Measurements from ENCODE around the gene COX6A1. TPM values are rescaled to one million over a fixed set of nuclear protein-coding genes. Genes with fewer than 3 reads are reported as not detected.
"Not testable (repeated sequence)": the region's sequence is repeated elsewhere in the genome, so short reads cannot be mapped to it uniquely, and the experiment has no call there.

The COX6A1 gene
- total RNA-seq, 2 experiments from 2014 or later, result 323 to 355 TPM

- ChIA-PET CTCF (interaction anchor here (0.6 to 1.2 kb wide), 5 partner anchors 15 to 273 kb away, joined by 3 to 5 read pairs (median 3); partner anchors contain the start of gene RPLP0), POLR2A (no interaction called here)
- peaks cover 16% of the 10 kb centered on the region for H3K4me1 Mint-ChIP-seq
- no peaks in the 10 kb centered on the region for H3K9me3 Mint-ChIP-seq
- no peak overlapping the region for H3K4me3 Mint-ChIP-seq
- H3K36me3 Mint-ChIP-seq (ENCODE audit: low read depth), result no peaks in the 10 kb centered on the region
- DNase-seq, result no peak
- H3K27ac Mint-ChIP-seq, result peak overlapping the region; percentile 5
- peaks cover 3% of the 10 kb centered on the region for H3K27me3 Mint-ChIP-seq
These were observed 36.1 kb downstream of the COX6A1 start for GRCh38 chr12:120473807-120474615.

GRCh38 chr12:120474616-120474960, 36.7 kb downstream of the COX6A1 start:
- Mint-ChIP-seq H3K4me3 (no peak overlapping the region), H3K9me3 (no peaks in the 10 kb centered on the region), H3K36me3 (ENCODE audit: low read depth) (no peaks in the 10 kb centered on the region), H3K4me1 (peaks cover 17% of the 10 kb centered on the region), H3K27me3 (peaks cover 3% of the 10 kb centered on the region), H3K27ac (no peak overlapping the region)
- ChIA-PET CTCF (interaction anchor here (0.6 to 1.4 kb wide), 6 partner anchors 8 to 273 kb away, joined by 3 to 5 read pairs (median 3); partner anchors contain the start of genes COQ5 and RPLP0), POLR2A (interaction anchor here (0.6 kb wide), 1 partner anchor 70 kb away, joined by 8 read pairs; no protein-coding TSS in a partner anchor)
- no peak for DNase-seq

DNA sequence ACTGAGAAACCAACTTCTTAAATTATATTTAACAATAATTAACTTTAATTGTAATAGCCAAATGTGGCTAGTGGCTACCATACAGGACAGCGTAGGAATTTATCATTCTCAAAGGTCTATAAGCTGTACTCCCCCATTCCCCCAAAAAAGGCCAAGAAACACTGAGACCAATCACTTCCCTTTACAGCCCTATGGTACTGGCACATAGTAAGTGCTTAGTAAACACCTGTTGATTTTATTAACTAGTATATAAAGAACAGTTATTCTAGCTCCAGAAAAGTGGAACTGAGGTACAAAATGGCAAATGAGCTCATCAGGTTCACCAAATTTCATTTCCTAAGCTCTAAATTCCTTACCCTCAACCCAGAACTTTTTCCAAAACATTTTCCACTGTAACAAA, 37.7 kb downstream of the COX6A1 start:
- H3K27ac Mint-ChIP-seq, result no peak overlapping the region
- ChIA-PET CTCF (interaction anchor here (0.9 to 1.4 kb wide), 2 partner anchors 9 to 53 kb away, joined by 3 to 5 read pairs; partner anchors contain the start of gene COQ5), POLR2A (no interaction called here)
- peaks cover 3% of the 10 kb centered on the region for H3K27me3 Mint-ChIP-seq
- H3K4me1 Mint-ChIP-seq, result peaks cover 15% of the 10 kb centered on the region
- no peaks in the 10 kb centered on the region for H3K36me3 Mint-ChIP-seq (ENCODE audit: low read depth)
- H3K9me3 Mint-ChIP-seq, result no peaks in the 10 kb centered on the region
- no peak overlapping the region for H3K4me3 Mint-ChIP-seq
- DNase-seq, result no peak

GRCh38 chr12:120479458-120479857, 41.5 kb downstream of the COX6A1 start:
- peaks cover 5% of the 10 kb centered on the region for H3K4me1 Mint-ChIP-seq
- peaks cover 3% of the 10 kb centered on the region for H3K36me3 Mint-ChIP-seq (ENCODE audit: low read depth)
- CTCF ChIA-PET, result interaction anchor here (0.7 to 1.7 kb wide), 4 partner anchors 9 to 538 kb away, joined by 3 to 12 read pairs (median 4); partner anchors contain the start of gene SRSF9
- no peaks in the 10 kb centered on the region for H3K9me3 Mint-ChIP-seq
- H3K27ac Mint-ChIP-seq, result peak overlapping the region; percentile 21
- POLR2A ChIA-PET, result no interaction called here
- H3K4me3 Mint-ChIP-seq, result no peak overlapping the region
- H3K27me3 Mint-ChIP-seq, result peaks cover 3% of the 10 kb centered on the region
- no peak for DNase-seq

DNA sequence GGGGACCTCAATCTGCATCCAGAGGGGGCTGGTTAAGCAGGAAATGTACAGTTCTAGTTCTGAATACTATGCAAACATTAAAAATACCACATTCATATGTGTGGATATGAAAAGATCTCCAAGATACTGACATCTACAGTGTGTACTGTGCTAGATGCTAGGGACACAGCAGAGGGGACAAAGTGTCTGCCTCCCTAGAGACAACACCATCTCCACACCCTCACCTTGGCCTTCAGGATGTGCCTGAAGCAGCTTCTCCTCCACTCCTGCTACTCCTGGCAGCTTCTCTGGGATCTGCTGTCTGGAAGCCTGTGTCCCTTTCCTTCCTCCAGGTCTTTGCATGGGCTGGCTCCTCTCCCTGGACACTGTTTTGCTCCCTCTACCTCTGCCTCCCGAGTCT, 42.3 kb downstream of the COX6A1 start:
- no peaks in the 10 kb centered on the region for H3K9me3 Mint-ChIP-seq
- CTCF ChIA-PET, result interaction anchor here (1.7 kb wide), 1 partner anchor 10 kb away, joined by 12 read pairs; the partner anchor contains the start of gene SRSF9
- DNase-seq, result no peak
- POLR2A ChIA-PET, result interaction anchor here (0.7 kb wide), 1 partner anchor 12 kb away, joined by 3 read pairs; no protein-coding TSS in a partner anchor
- no peak overlapping the region for H3K27ac Mint-ChIP-seq
- H3K4me1 Mint-ChIP-seq, result peaks cover 5% of the 10 kb centered on the region
- H3K27me3 Mint-ChIP-seq, result no peaks in the 10 kb centered on the region
- H3K4me3 Mint-ChIP-seq, result no peak overlapping the region
- peaks cover 3% of the 10 kb centered on the region for H3K36me3 Mint-ChIP-seq (ENCODE audit: low read depth)

- DNase-seq, result no peak
- Mint-ChIP-seq H3K27ac (no peak overlapping the region), H3K36me3 (ENCODE audit: low read depth) (peaks cover 3% of the 10 kb centered on the region)
These were observed 43.3 kb downstream of the COX6A1 start for GRCh38 chr12:120481022-120481767.

GRCh38 chr12:120483621-120484020, 45.7 kb downstream of the COX6A1 start:
- H3K36me3 Mint-ChIP-seq (ENCODE audit: low read depth), result peaks cover 3% of the 10 kb centered on the region
- H3K27me3 Mint-ChIP-seq, result no peaks in the 10 kb centered on the region
- H3K4me1 Mint-ChIP-seq, result peaks cover 5% of the 10 kb centered on the region
- ChIA-PET POLR2A (no interaction called here), CTCF (interaction anchor here (0.6 to 0.8 kb wide), 4 partner anchors 37 to 182 kb away, joined by 3 to 5 read pairs (median 4); partner anchors contain the start of gene SIRT4)
- DNase-seq, result no peak
- no peak overlapping the region for H3K27ac Mint-ChIP-seq
- H3K4me3 Mint-ChIP-seq, result no peak overlapping the region
- no peaks in the 10 kb centered on the region for H3K9me3 Mint-ChIP-seq

More at GRCh38 chr12:120481022-120481767, 43.3 kb downstream of the COX6A1 start:
- H3K4me1 Mint-ChIP-seq, result peaks cover 5% of the 10 kb centered on the region
- POLR2A ChIA-PET, result interaction anchor here (0.7 kb wide), 1 partner anchor 13 kb away, joined by 3 read pairs; no protein-coding TSS in a partner anchor
- H3K4me3 Mint-ChIP-seq, result no peak overlapping the region
- no peaks in the 10 kb centered on the region for H3K9me3 Mint-ChIP-seq
- CTCF ChIA-PET, result no interaction called here
- H3K27me3 Mint-ChIP-seq, result no peaks in the 10 kb centered on the region

GRCh38 chr12:120485961-120486881, 48.3 kb downstream of the COX6A1 start:
- Mint-ChIP-seq H3K27ac (no peak overlapping the region), H3K4me1 (no peaks in the 10 kb centered on the region), H3K9me3 (no peaks in the 10 kb centered on the region), H3K27me3 (no peaks in the 10 kb centered on the region), H3K36me3 (ENCODE audit: low read depth) (peaks cover 3% of the 10 kb centered on the region), H3K4me3 (no peak overlapping the region)
- DNase-seq, result no peak
- POLR2A ChIA-PET, result no interaction called here
- CTCF ChIA-PET, result interaction anchor here (0.5 to 1.0 kb wide), 2 partner anchors 43 to 85 kb away, joined by 3 read pairs; partner anchors contain the start of gene COQ5

DNA sequence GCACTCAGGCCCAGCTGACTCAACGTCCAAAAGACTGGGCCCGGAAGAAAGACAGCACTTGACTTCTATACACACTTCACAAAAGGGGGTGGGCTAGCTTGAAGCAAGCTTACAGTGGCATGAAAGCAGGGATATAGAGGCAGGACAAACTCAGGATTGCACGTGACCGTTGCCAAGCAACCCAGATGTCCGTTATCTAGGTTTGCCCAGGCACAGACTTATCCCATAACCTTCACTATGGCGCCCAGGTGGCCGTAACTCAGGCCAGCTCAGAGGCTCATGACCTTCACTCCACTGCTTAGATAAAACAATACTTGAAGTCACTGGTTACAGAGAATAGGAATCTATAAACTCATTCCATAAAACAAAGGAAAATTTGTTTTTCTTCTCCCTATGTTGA, 49.6 kb downstream of the COX6A1 start:
- H3K4me3 Mint-ChIP-seq; H3K27ac Mint-ChIP-seq; H3K9me3 Mint-ChIP-seq; H3K4me1 Mint-ChIP-seq; POLR2A ChIA-PET; H3K27me3 Mint-ChIP-seq; H3K36me3 Mint-ChIP-seq (ENCODE audit: low read depth); DNase-seq: not testable (repeated sequence)
- CTCF ChIA-PET, result interaction anchor here (0.6 kb wide), 1 partner anchor 953 kb away, joined by 3 read pairs; no protein-coding TSS in a partner anchor

GRCh38 chr12:120488057-120488640, 50.2 kb downstream of the COX6A1 start:
- ChIA-PET CTCF (interaction anchor here (1.0 kb wide), 1 partner anchor 37 kb away, joined by 3 read pairs; no protein-coding TSS in a partner anchor), POLR2A (no interaction called here)
- H3K27me3 Mint-ChIP-seq, result no peaks in the 10 kb centered on the region
- DNase-seq, result no peak
- no peak overlapping the region for H3K4me3 Mint-ChIP-seq
- H3K27ac Mint-ChIP-seq, result peak overlapping the region; percentile 20
- H3K36me3 Mint-ChIP-seq (ENCODE audit: low read depth), result no peaks in the 10 kb centered on the region
- no peaks in the 10 kb centered on the region for H3K4me1 Mint-ChIP-seq
- H3K9me3 Mint-ChIP-seq, result no peaks in the 10 kb centered on the region

DNA sequence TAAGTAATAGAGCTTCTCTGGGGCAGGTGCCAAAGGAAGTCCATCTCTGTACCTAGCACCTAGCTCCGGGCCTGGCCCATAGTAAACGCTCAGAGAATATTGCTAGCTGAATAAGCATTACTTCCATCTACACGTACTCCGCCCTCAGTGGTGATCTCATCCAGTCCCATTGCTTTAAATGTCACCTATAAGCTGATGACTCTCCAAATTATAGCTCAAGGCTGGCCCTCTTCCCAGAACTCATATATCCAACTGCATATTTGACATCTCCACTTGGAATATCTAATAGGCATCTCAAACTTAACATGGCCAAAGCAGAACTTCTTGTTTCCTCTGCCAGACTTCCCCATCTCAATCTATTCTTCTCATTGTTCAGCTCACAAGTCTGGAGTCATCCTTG, 51.1 kb downstream of the COX6A1 start:
- Mint-ChIP-seq H3K4me3 (no peak overlapping the region), H3K4me1 (no peaks in the 10 kb centered on the region), H3K27ac (no peak overlapping the region), H3K27me3 (no peaks in the 10 kb centered on the region), H3K9me3 (no peaks in the 10 kb centered on the region), H3K36me3 (ENCODE audit: low read depth) (no peaks in the 10 kb centered on the region)
- no peak for DNase-seq
- ChIA-PET CTCF (interaction anchor here (0.6 to 2.3 kb wide), 6 partner anchors 15 to 193 kb away, joined by 3 to 6 read pairs (median 4); no protein-coding TSS in a partner anchor), POLR2A (no interaction called here)
